Endothelial cell of umbilical vein (primary cell): ENCODE data around the gene NRF1.

Experiments
- EZH2 ChIP-seq: IDR thresholded peaks from 2 replicates; pipeline ENCODE4 v1.6.1; 2012; ENCODE audit warnings: borderline replicate concordance, low read depth, mild to moderate bottlenecking, moderate library complexity, low read length, inconsistent platforms; ENCODE audit not compliant: severe bottlenecking
- GATA2 ChIP-seq: IDR thresholded peaks from 2 replicates; pipeline ENCODE4 v1.7.0; 2011; ENCODE audit warnings: low read depth, mild to moderate bottlenecking, moderate library complexity, mixed read lengths, low read length; ENCODE audit not compliant: insufficient read length, insufficient read depth
- JUN ChIP-seq: IDR thresholded peaks from 2 replicates; pipeline ENCODE4 v1.6.1; 2011; ENCODE audit warnings: borderline replicate concordance, low read depth; ENCODE audit not compliant: insufficient read length, insufficient read depth
- MAX ChIP-seq: IDR thresholded peaks from 2 replicates; pipeline ENCODE4 v1.6.1; 2011; ENCODE audit not compliant: insufficient read depth, insufficient read length
- MYC ChIP-seq: IDR thresholded peaks from one replicate; pipeline ENCODE4 v1.6.1; 2011; ENCODE audit warnings: mild to moderate bottlenecking, low read depth, low read length
- POLR2A ChIP-seq: IDR thresholded peaks from 2 replicates; pipeline ENCODE4 v1.6.1; 2012; ENCODE audit warnings: low read depth, mild to moderate bottlenecking, control low read depth, low read length
- POLR2AphosphoS5 ChIP-seq: IDR thresholded peaks from 2 replicates; pipeline ENCODE4 v1.6.1; 2012; ENCODE audit warnings: low read depth, mild to moderate bottlenecking, control low read depth, low read length, moderate library complexity; ENCODE audit not compliant: insufficient read depth
- TF ChIP-seq, protein P1 (sequence below), 2 donors: IDR thresholded peaks; 1 replicate in 1 of 2; 2 replicates in 1 of 2; pipeline ENCODE4 v1.5.1; 2011; ENCODE audit warnings: low read length in 2 of 2, mild to moderate bottlenecking in 2 of 2, moderate library complexity in 2 of 2, control low read depth in 1 of 2, inconsistent platforms in 1 of 2, low read depth in 1 of 2; ENCODE audit not compliant: insufficient read depth in 1 of 2; ENCODE audit errors: extremely low read depth in 1 of 2

GRCh38 chr7:129607471-129608120, 3.9 kb upstream of the NRF1 start:
- TF ChIP-seq, protein P1, sequence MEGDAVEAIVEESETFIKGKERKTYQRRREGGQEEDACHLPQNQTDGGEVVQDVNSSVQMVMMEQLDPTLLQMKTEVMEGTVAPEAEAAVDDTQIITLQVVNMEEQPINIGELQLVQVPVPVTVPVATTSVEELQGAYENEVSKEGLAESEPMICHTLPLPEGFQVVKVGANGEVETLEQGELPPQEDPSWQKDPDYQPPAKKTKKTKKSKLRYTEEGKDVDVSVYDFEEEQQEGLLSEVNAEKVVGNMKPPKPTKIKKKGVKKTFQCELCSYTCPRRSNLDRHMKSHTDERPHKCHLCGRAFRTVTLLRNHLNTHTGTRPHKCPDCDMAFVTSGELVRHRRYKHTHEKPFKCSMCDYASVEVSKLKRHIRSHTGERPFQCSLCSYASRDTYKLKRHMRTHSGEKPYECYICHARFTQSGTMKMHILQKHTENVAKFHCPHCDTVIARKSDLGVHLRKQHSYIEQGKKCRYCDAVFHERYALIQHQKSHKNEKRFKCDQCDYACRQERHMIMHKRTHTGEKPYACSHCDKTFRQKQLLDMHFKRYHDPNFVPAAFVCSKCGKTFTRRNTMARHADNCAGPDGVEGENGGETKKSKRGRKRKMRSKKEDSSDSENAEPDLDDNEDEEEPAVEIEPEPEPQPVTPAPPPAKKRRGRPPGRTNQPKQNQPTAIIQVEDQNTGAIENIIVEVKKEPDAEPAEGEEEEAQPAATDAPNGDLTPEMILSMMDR (IDR thresholded peaks at IDR 0.05; ENCODE audit: extremely low read depth in 1 of 2, insufficient read depth in 1 of 2, low read depth in 1 of 2, low read length in 2 of 2), result peak; percentile 44 to 57
- TF ChIP-seq POLR2AphosphoS5 (no peak), EZH2 (no peak), POLR2A (no peak), JUN (no peak), MYC (no peak), GATA2 (no peak), MAX (no peak)
